HUES48 (cell line): ENCODE results near the gene RNF167.

Source experiments
- H3K27ac ChIP-seq: one replicate; pipeline ENCODE4 v1.7.0; 2013; ENCODE audit warnings: low read depth, low read length, inconsistent platforms
- H3K27me3 ChIP-seq: 2 replicates; pipeline ENCODE4 v1.6.1; 2013; ENCODE audit warnings: mild to moderate bottlenecking, low read length; ENCODE audit not compliant: control insufficient read depth, insufficient read depth
- H3K36me3 ChIP-seq: 2 replicates; pipeline ENCODE4 v1.6.1; 2013; ENCODE audit warnings: low read length; ENCODE audit not compliant: control insufficient read depth, insufficient read depth
- H3K4me1 ChIP-seq: 2 replicates; pipeline ENCODE4 v1.6.1; 2013; ENCODE audit warnings: mild to moderate bottlenecking, low read length; ENCODE audit not compliant: control insufficient read depth, insufficient read depth
- H3K4me3 ChIP-seq: 2 replicates; pipeline ENCODE4 v1.5.1; 2013; ENCODE audit warnings: mild to moderate bottlenecking, low read depth, low read length
- H3K9ac ChIP-seq: 2 replicates; pipeline ENCODE4 v1.6.1; 2013; ENCODE audit warnings: mild to moderate bottlenecking, low read depth, low read length, moderate library complexity
- H3K9me3 ChIP-seq: 2 replicates; pipeline ENCODE4 v1.6.1; 2013; ENCODE audit warnings: low read length; ENCODE audit not compliant: control insufficient read depth, insufficient read depth

The RNF167 gene

DNA sequence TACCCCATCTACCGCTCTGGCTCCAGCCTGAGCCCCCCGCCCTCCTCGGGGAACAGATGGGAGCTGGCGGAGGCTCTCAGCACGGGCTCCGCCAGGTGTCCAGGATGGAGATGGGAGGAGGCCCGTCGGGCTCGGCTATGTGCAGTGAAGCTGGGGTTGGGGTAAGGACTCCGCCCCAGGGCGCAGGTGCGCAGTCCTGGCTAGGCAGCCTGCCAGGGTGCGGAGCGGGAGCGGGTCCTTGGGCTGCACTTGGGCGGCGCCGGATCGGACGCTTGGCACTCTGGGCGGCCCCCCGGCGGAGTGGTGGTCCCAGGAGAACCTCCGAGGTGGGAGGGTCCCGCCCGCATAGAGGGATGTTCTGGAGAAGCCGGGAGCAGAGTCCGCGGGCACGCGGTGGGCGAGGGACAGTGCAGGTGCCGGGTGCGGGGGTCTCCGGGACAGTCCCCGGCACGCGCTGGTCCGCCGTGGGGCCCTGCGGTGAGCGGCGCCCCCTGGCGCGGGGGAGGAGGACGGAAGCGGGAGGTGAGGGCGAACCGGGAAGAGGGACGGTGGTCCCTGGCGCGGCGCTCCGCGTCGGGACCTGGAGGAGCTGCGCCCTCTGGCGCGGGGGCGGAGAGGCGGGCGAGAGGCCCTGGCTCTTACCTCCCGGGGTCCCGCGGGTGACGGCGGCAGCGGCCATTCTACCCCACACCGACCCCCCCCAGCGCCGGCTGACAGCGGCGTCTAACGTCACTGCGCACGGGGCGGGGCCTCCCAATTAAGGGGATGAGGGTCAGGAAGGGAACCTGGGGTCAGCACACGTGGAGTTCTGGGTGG is 47.1 kb downstream of the RNF167 start, which contains the start of gene CAMTA2:
CAMTA2 (minus strand) TSS at position 725 of the 816 bp plus-strand sequence. CDS start 1,453 bp downstream, outside the sequence.
- Histone ChIP-seq H3K4me3 (peak within 1 kb of the TSS; percentile 77), H3K27ac (no peak within 1 kb of the TSS), H3K9ac (no peak within 1 kb of the TSS)

DNA sequence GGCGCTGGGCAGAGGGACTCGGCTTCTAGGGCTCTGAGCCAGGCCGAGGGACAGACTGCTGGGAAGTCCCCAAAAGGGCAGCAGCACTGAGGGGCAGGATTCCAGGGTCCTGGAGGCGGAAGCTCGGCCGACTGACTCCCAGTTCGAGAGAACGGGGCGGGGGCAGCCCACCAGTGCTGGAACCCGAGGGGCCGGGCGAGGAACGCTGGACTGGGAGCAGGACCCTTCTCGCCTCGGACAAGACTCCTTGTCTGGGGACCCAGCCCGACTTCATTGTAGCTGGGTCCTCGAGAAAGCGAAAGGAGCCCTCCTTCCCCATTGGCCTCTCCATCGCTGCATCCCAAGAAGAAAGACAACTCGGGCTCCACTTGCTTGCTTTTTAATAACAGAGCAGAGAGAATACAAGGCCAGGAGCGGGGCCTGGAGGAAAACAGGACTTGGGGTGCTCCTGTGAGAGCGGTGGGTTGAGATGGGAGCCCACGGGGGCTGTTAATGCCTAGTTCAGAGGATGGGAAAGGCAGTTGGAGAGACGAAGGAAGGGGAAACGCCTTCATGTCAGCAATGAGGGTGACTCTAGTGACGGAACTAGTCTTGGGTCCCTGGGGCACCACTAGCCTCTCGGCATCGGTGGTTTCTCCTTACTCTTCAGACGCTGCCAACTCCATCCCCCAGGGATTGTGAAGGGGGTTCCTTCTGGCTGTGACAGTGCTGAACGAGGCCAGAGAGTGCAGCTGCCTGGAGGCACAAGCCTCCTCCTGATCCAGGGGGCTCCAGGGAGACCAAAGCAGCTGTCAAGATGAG is 47.9 kb downstream of the RNF167 start:
- H3K27me3 ChIP-seq: peaks cover 2% of the 10 kb centered on the region; the same call in 1 of the 2 replicates

More for the DNA sequence above, 47.1 kb downstream of the RNF167 start, which contains the start of gene CAMTA2:
- peaks cover 2% of the 10 kb centered on the region; the same call in 1 of the 2 replicates for H3K27me3 ChIP-seq
- H3K9me3 ChIP-seq: no peaks in the 10 kb centered on the region
- H3K4me1 ChIP-seq: peaks cover 14% of the 10 kb centered on the region
- peaks cover 9% of the 10 kb centered on the region; the same call in 1 of the 2 replicates for H3K36me3 ChIP-seq

DNA sequence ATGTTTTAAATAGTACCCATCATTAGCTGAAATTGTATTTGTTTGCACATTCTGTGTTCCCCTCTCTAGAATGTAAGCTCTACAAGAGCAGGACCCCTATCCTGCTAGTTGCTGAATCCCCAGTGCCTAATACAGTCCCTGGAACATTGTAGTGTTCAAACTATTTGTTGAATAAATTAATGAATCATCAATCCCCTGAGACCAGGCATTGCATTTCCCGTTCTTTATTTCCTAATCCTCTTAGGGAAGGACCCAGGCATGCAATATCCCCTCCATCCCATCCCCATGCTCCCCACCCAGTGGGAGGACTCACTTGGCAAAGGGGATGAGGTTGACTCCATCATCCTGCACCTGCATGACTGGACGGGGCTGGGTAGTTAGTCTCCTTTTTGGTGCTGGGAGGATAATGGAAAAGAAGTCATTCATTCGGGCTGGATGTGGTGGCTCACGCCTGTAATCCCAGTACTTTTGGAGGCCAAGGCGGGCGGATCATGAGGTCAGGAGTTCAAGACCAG is 54.1 kb downstream of the RNF167 start:
- no peak overlapping the region for H3K27ac ChIP-seq
- H3K4me1 ChIP-seq: peaks cover 11% of the 10 kb centered on the region; the same call in 1 of the 2 replicates
- no peaks in the 10 kb centered on the region for H3K27me3 ChIP-seq
- H3K36me3 ChIP-seq: 0 out of 2 replicates have a peak, but pooled peaks cover 3% of the 10 kb centered on the region
- no peak overlapping the region for H3K4me3 ChIP-seq
- no peaks in the 10 kb centered on the region for H3K9me3 ChIP-seq
- no peak overlapping the region for H3K9ac ChIP-seq

More for the DNA sequence above, 47.9 kb downstream of the RNF167 start:
- Histone ChIP-seq H3K4me3 (peak overlapping the region; percentile 77), H3K36me3 (0 out of 2 replicates have a peak, but pooled peaks cover 3% of the 10 kb centered on the region), H3K27ac (no peak overlapping the region), H3K9ac (no peak overlapping the region), H3K4me1 (peaks cover 14% of the 10 kb centered on the region), H3K9me3 (no peaks in the 10 kb centered on the region)
